ENCODE data around the gene DPYSL5.
"Not testable (repeated sequence)": the region's sequence is repeated elsewhere in the genome, so short reads cannot be mapped to it uniquely, and the experiment has no call there.

The DPYSL5 gene

GRCh38 chr2:26875808-26876207 lies 27.9 kb downstream of the DPYSL5 start:
- no peak for DNase-seq (ENCODE audit: low spot score)

GRCh38 chr2:26876260-26876659 lies 28.3 kb downstream of the DPYSL5 start:
- no peak for DNase-seq (ENCODE audit: low spot score)

GRCh38 chr2:26877276-26877675 lies 29.3 kb downstream of the DPYSL5 start:
- DNase-seq (ENCODE audit: low spot score) = no peak

GRCh38 chr2:26880161-26880560 lies 32.2 kb downstream of the DPYSL5 start:
- DNase-seq (ENCODE audit: low spot score) = no peak

GRCh38 chr2:26880910-26881435 lies 33.0 kb downstream of the DPYSL5 start:
- DNase-seq (ENCODE audit: low spot score) = no peak

- DNase-seq (ENCODE audit: low spot score) = not testable (repeated sequence)
These were observed 34.3 kb downstream of the DPYSL5 start for GRCh38 chr2:26882220-26882619.

- no peak for DNase-seq (ENCODE audit: low spot score)
These were observed 36.0 kb downstream of the DPYSL5 start for GRCh38 chr2:26883956-26884355.

- DNase-seq (ENCODE audit: low spot score) = no peak
These were observed 36.6 kb downstream of the DPYSL5 start for GRCh38 chr2:26884486-26884885.

- no peak for DNase-seq (ENCODE audit: low spot score)
These were observed 37.9 kb downstream of the DPYSL5 start for GRCh38 chr2:26885651-26886329.

GRCh38 chr2:26886736-26887135 lies 38.8 kb downstream of the DPYSL5 start:
- no peak for DNase-seq (ENCODE audit: low spot score)

- DNase-seq (ENCODE audit: low spot score) = no peak
These were observed 39.2 kb downstream of the DPYSL5 start for GRCh38 chr2:26887151-26887550.

GRCh38 chr2:26889796-26890195 lies 41.9 kb downstream of the DPYSL5 start:
- no peak for DNase-seq (ENCODE audit: low spot score)

- no peak for DNase-seq (ENCODE audit: low spot score)
These were observed 42.5 kb downstream of the DPYSL5 start for GRCh38 chr2:26890341-26891000.

- no peak for DNase-seq (ENCODE audit: low spot score)
These were observed 44.2 kb downstream of the DPYSL5 start for GRCh38 chr2:26892133-26892532.

- no peak for DNase-seq (ENCODE audit: low spot score)
These were observed 45.1 kb downstream of the DPYSL5 start for GRCh38 chr2:26892922-26893524.

- no peak for DNase-seq (ENCODE audit: low spot score)
These were observed 46.2 kb downstream of the DPYSL5 start for GRCh38 chr2:26894136-26894535.

GRCh38 chr2:26897807-26898479 lies 50.0 kb downstream of the DPYSL5 start:
- DNase-seq (ENCODE audit: low spot score) = no peak

GRCh38 chr2:26898480-26899078 lies 50.6 kb downstream of the DPYSL5 start:
- DNase-seq (ENCODE audit: low spot score) = no peak

GRCh38 chr2:26899500-26900164 lies 51.7 kb downstream of the DPYSL5 start:
- no peak for DNase-seq (ENCODE audit: low spot score)

- no peak for DNase-seq (ENCODE audit: low spot score)
These were observed 52.9 kb downstream of the DPYSL5 start for GRCh38 chr2:26900831-26901321.
